H1 (cell line): ENCODE measurements around the gene ELMOD1. TPM values are rescaled to one million over a fixed set of nuclear protein-coding genes. Genes with fewer than 3 reads are reported as not detected.

ENCODE experiments used
- CTCF ChIA-PET: fragments of 300-600 bp; sonication (Branson Sonifier 250); formaldehyde crosslinking; loops from one replicate; lab custom pipeline; 2021; ENCODE audit not compliant: partially characterized antibody; lab: Charles Lee
- POLR2A ChIA-PET: fragments of 300-600 bp; sonication (Branson Sonifier 250); formaldehyde crosslinking; loops from one replicate; lab custom pipeline; 2021; ENCODE audit warnings: inconsistent platforms; ENCODE audit not compliant: partially characterized antibody; lab: Charles Lee
- DNase-seq, 2 experiments: peaks; one replicate each; pipeline versions ENCODE4 v3.0.0 to v3.0.0-alpha.2; 2010 to 2022; ENCODE audit warnings: low spot score in 2 of 2, low read depth in 1 of 2, mixed read lengths in 1 of 2
- FAIRE-seq: peaks from 2 replicates; lab custom pipeline; 2011; peaks lifted over from hg19 to GRCh38; lab: Jason Lieb, UNC
- H2AFZ ChIP-seq: 2 replicates; pipeline ENCODE4 v1.8.1; 2012; ENCODE audit warnings: low read length, inconsistent platforms
- H2AK5ac ChIP-seq: 2 replicates; pipeline ENCODE4 v1.6.1; 2013; ENCODE audit warnings: low read depth, low read length
- H2BK120ac ChIP-seq: replicated peaks from 2 replicates; pipeline ENCODE3; 2013; ENCODE audit warnings: low read depth, low read length, inconsistent platforms
- H2BK12ac ChIP-seq: 2 replicates; pipeline ENCODE4 v1.6.1; 2013; ENCODE audit warnings: low read depth, low read length
- H2BK15ac ChIP-seq: 2 replicates; pipeline ENCODE4 v1.6.1; 2013; ENCODE audit warnings: low read length
- H2BK20ac ChIP-seq: 2 replicates; pipeline ENCODE4 v1.6.1; 2013; ENCODE audit warnings: low read length
- H2BK5ac ChIP-seq: 2 replicates; pipeline ENCODE4 v1.6.1; 2013; ENCODE audit warnings: low read depth, low read length
- H3K14ac ChIP-seq: 2 replicates; pipeline ENCODE4 v1.6.1; 2013; ENCODE audit warnings: inconsistent platforms; ENCODE audit not compliant: insufficient read length
- H3K18ac ChIP-seq: 2 replicates; pipeline ENCODE4 v1.6.1; 2013; ENCODE audit warnings: low read length; ENCODE audit errors: extremely low read depth
- H3K23ac ChIP-seq: 2 replicates; pipeline ENCODE4 v1.6.1; 2013; ENCODE audit warnings: inconsistent platforms; ENCODE audit not compliant: insufficient read length
- H3K23me2 ChIP-seq: 2 replicates; pipeline ENCODE4 v1.6.1; 2013; ENCODE audit warnings: low read depth, low read length
- H3K27ac ChIP-seq: 2 replicates; pipeline ENCODE4 v1.6.1; 2011; ENCODE audit warnings: low read depth, low read length, inconsistent platforms
- H3K27me3 ChIP-seq, 4 experiments: replicated peaks in 1 of 4; 1 replicate in 1 of 4; 2 replicates in 3 of 4; pipeline versions ENCODE4 v1.6.1 to v1.8.1; 2011 to 2013; ENCODE audit warnings: low read length in 3 of 4, mild to moderate bottlenecking in 3 of 4, inconsistent platforms in 2 of 4, mixed read lengths in 2 of 4, moderate library complexity in 1 of 4; ENCODE audit not compliant: control insufficient read depth in 3 of 4, insufficient read depth in 3 of 4; ENCODE audit errors: extremely low read depth in 1 of 4
- H3K36me3 ChIP-seq, 4 experiments: 2 replicates each; pipeline versions ENCODE4 v1.6.1 to v1.8.1; 2011 to 2013; ENCODE audit warnings: mild to moderate bottlenecking in 4 of 4, low read length in 3 of 4, moderate library complexity in 2 of 4, control low read depth in 1 of 4, inconsistent platforms in 1 of 4; ENCODE audit not compliant: insufficient read depth in 4 of 4, control insufficient read depth in 2 of 4
- H3K4ac ChIP-seq: replicated peaks from 2 replicates; pipeline ENCODE3; 2013; ENCODE audit warnings: low read length, low read depth, mixed read lengths, inconsistent platforms; ENCODE audit not compliant: insufficient read length
- H3K4me1 ChIP-seq, 4 experiments: replicated peaks in 1 of 4; 1 replicate in 1 of 4; 2 replicates in 3 of 4; pipeline versions ENCODE4 v1.6.1 to v1.8.1; 2011 to 2013; ENCODE audit warnings: low read length in 3 of 4, inconsistent platforms in 2 of 4, mixed read lengths in 1 of 4; ENCODE audit not compliant: insufficient read depth in 4 of 4, control insufficient read depth in 3 of 4
- H3K4me2 ChIP-seq, 2 experiments: 2 replicates each; pipeline versions ENCODE4 v1.6.1 to v1.8.1; 2011 to 2013; ENCODE audit warnings: low read depth in 2 of 2, low read length in 2 of 2, control low read depth in 1 of 2, inconsistent platforms in 1 of 2, mild to moderate bottlenecking in 1 of 2; ENCODE audit not compliant: insufficient read depth in 1 of 2
- H3K4me3 ChIP-seq, 4 experiments: fragments of 200-600, 300-600 bp in 1 of 4; sonication (generic), shearing (Covaris generic), sonication (Bioruptor Twin) in 1 of 4; 2 replicates each; pipeline versions ENCODE4 v1.5.1 to v1.8.1; 2011 to 2016; ENCODE audit warnings: low read length in 4 of 4, low read depth in 3 of 4, control low read depth in 2 of 4, inconsistent platforms in 2 of 4, mild to moderate bottlenecking in 2 of 4, mixed read lengths in 1 of 4, moderate library complexity in 1 of 4; ENCODE audit not compliant: insufficient read depth in 2 of 4; ENCODE audit errors: extremely low read depth in 1 of 4
- H3K56ac ChIP-seq: replicated peaks from 2 replicates; pipeline ENCODE3; 2013; ENCODE audit warnings: low read depth, mild to moderate bottlenecking, mixed read lengths, low read length, inconsistent platforms; ENCODE audit not compliant: insufficient read length
- H3K79me1 ChIP-seq: 2 replicates; pipeline ENCODE4 v1.6.1; 2013; ENCODE audit warnings: low read depth, low read length, control low read depth
- H3K79me2 ChIP-seq, 2 experiments: 2 replicates each; pipeline versions ENCODE4 v1.6.1 to v1.8.1; 2012 to 2013; ENCODE audit warnings: low read length in 2 of 2, mild to moderate bottlenecking in 2 of 2, inconsistent platforms in 1 of 2; ENCODE audit not compliant: insufficient read depth in 2 of 2, control insufficient read depth in 1 of 2
- H3K9ac ChIP-seq, 4 experiments: replicated peaks in 1 of 4; 1 replicate in 1 of 4; 2 replicates in 3 of 4; pipeline versions ENCODE4 v1.6.1 to v1.8.1; 2011 to 2013; ENCODE audit warnings: low read depth in 3 of 4, low read length in 3 of 4, control low read depth in 2 of 4, mild to moderate bottlenecking in 2 of 4, moderate library complexity in 2 of 4, inconsistent platforms in 1 of 4; ENCODE audit errors: extremely low read depth in 1 of 4
- H3K9me3 ChIP-seq, 2 experiments: 2 replicates each; pipeline versions ENCODE4 v1.6.1 to v1.8.1; 2012 to 2013; ENCODE audit warnings: mild to moderate bottlenecking in 2 of 2, moderate library complexity in 2 of 2, control low read depth in 1 of 2, inconsistent platforms in 1 of 2, low read depth in 1 of 2, low read length in 1 of 2, mixed read lengths in 1 of 2; ENCODE audit not compliant: insufficient read depth in 2 of 2
- H4K20me1 ChIP-seq, 2 experiments: replicated peaks in 1 of 2; 2 replicates each; pipeline versions ENCODE3 to v1.8.1; 2011 to 2013; ENCODE audit warnings: inconsistent platforms in 2 of 2, low read length in 2 of 2, mild to moderate bottlenecking in 1 of 2; ENCODE audit not compliant: insufficient read depth in 2 of 2, control insufficient read depth in 1 of 2
- H4K5ac ChIP-seq: 2 replicates; pipeline ENCODE4 v1.6.1; 2013; ENCODE audit warnings: low read length, low read depth, mixed read lengths, inconsistent platforms; ENCODE audit not compliant: insufficient read length
- H4K8ac ChIP-seq: 2 replicates; pipeline ENCODE4 v1.8.0; 2013; ENCODE audit warnings: mild to moderate bottlenecking, moderate library complexity, low read length, inconsistent platforms; ENCODE audit not compliant: insufficient read depth; ENCODE audit errors: extremely low read depth
- H4K91ac ChIP-seq: replicated peaks from 2 replicates; pipeline ENCODE3; 2013; ENCODE audit warnings: low read length, mixed read lengths, inconsistent platforms; ENCODE audit not compliant: insufficient read length
- BRCA1 ChIP-seq: IDR thresholded peaks from 2 replicates; pipeline ENCODE4 v1.6.1; 2012; ENCODE audit warnings: low read depth, low read length, improper control_type of control experiment
- CHD1 ChIP-seq: IDR thresholded peaks from 2 replicates; pipeline ENCODE4 v1.6.1; 2012; ENCODE audit warnings: low read depth, low read length, improper control_type of control experiment
- KDM4A ChIP-seq: IDR thresholded peaks from one replicate; pipeline ENCODE4 v1.7.1; 2012; ENCODE audit warnings: low read depth, mild to moderate bottlenecking, moderate library complexity, low read length, inconsistent platforms; ENCODE audit not compliant: severe bottlenecking
- NRF1 ChIP-seq: IDR thresholded peaks from 2 replicates; pipeline ENCODE4 v1.6.1; 2011; ENCODE audit warnings: mild to moderate bottlenecking, low read depth, low read length, improper control_type of control experiment
- SUZ12 ChIP-seq: fragments of 200-600 bp; sonication (generic); IDR thresholded peaks from 2 replicates; pipeline ENCODE4 v1.6.1; 2012; ENCODE audit warnings: mild to moderate bottlenecking, inconsistent platforms, low read length, moderate library complexity, mixed read lengths
- TEAD4 ChIP-seq: IDR thresholded peaks from 2 replicates; pipeline ENCODE4 v1.6.1; 2012; ENCODE audit warnings: low read depth, low read length, inconsistent platforms, mixed read lengths
- YY1 ChIP-seq: IDR thresholded peaks from 2 replicates; pipeline ENCODE4 v1.6.1; 2011; ENCODE audit warnings: low read depth, mild to moderate bottlenecking, low read length
- WGBS, 2 experiments: shearing (Covaris generic) in 1 of 2; methylation state at CpG; one replicate each; pipeline versions ENCODE4 v1.1.6 to v1.1.7; 2013 to 2015; ENCODE audit warnings: low lambda C conversion rate in 2 of 2, mixed read lengths in 2 of 2, inconsistent platforms in 1 of 2, low coverage in 1 of 2, missing lambda C conversion rate in 1 of 2; ENCODE audit not compliant: insufficient replicate concordance in 2 of 2, insufficient coverage in 1 of 2, insufficient read length in 1 of 2; ENCODE audit errors: extremely low coverage in 1 of 2, missing lambda C conversion rate in 1 of 2; 5-methylcytosine and 5-hydroxymethylcytosine counted together
- polyA plus RNA-seq, 7 experiments: library from polyadenylated mRNA; depleted of rRNA in 3 of 7; stranded (reverse) in 5 of 7; unstranded in 2 of 7; fragments of >200 nt in 5 of 7; fragments of 200-250 nt in 2 of 7; gene quantifications; 1 replicate in 5 of 7; 2 replicates in 1 of 7; 4 replicates in 1 of 7; pipeline versions ENCODE4 v1.2.1 to v1.2.3, GENCODE V29; 2011 to 2013; ENCODE audit warnings: missing spikeins in 2 of 7, mixed read lengths in 2 of 7
- total RNA-seq: library from RNA; stranded (reverse); fragmentation: NEBNext Ultra II Directional; extraction: Animal tissue kit (Norgen Biotek cat#: 25700); gene quantifications from 2 replicates; pipeline ENCODE4 v1.2.1, GENCODE V29; 2021

The ELMOD1 gene
- total and polyA plus RNA-seq, 2 of the 8 experiments (the other 6 are each of a cell fraction or from before 2014, with no cell fraction given), result 0.47 to 1.6 TPM

GRCh38 chr11:107547961-107548360 is 43.0 kb upstream of the ELMOD1 start:
- no peaks in the 10 kb centered on the region for H3K79me2 ChIP-seq
- no peaks in the 10 kb centered on the region for H3K23me2 ChIP-seq
- no peaks in the 10 kb centered on the region for H3K4me1 ChIP-seq
- H2AK5ac ChIP-seq, result no peak overlapping the region
- H3K14ac ChIP-seq, result no peak overlapping the region
- no peaks in the 10 kb centered on the region for H4K20me1 ChIP-seq
- CTCF ChIA-PET, result interaction anchor here (0.9 to 7.0 kb wide), 12 partner anchors 8 to 194 kb away, joined by 3 to 66 read pairs (median 4); no protein-coding TSS in a partner anchor
- no peak overlapping the region for H2BK15ac ChIP-seq
- H3K4ac ChIP-seq, result no peak overlapping the region
- H3K27me3 ChIP-seq, result no peaks in the 10 kb centered on the region
- no peak for FAIRE-seq
- no peaks in the 10 kb centered on the region for H3K9me3 ChIP-seq
- no peak overlapping the region for H3K4me2 ChIP-seq
- H2AFZ ChIP-seq, result no peak overlapping the region
- no peak overlapping the region for H3K4me3 ChIP-seq
- 87% methylated on average over 4 of the region's 4 CpGs; no CpG with 5 or more reads in 1 of the 2 experiments for whole genome bisulfite sequencing, 2 experiments
- no peak overlapping the region for H3K27ac ChIP-seq
- no peak overlapping the region for H3K18ac ChIP-seq
- no peak overlapping the region for H2BK5ac ChIP-seq
- no peak overlapping the region for H3K9ac ChIP-seq
- H2BK20ac ChIP-seq, result no peak overlapping the region
- TF ChIP-seq NRF1 (no peak), CHD1 (no peak), SUZ12 (no peak), KDM4A (no peak), YY1 (no peak), TEAD4 (no peak), BRCA1 (no peak)
- TF ChIP-seq, all 59 proteins: peak for 0
- peaks cover 0 to 13% (median 2%) of the 10 kb centered on the region in 4 experiments; a peak in 5 of 8 replicates for H3K36me3 ChIP-seq
- H3K79me1 ChIP-seq, result no peaks in the 10 kb centered on the region
- no peak overlapping the region for H4K5ac ChIP-seq
- H2BK120ac ChIP-seq, result no peak overlapping the region
- DNase-seq, result no peak
- H3K56ac ChIP-seq, result no peak overlapping the region
- no peak overlapping the region for H4K8ac ChIP-seq
- H2BK12ac ChIP-seq, result no peak overlapping the region
- POLR2A ChIA-PET, result no interaction called here
- no peak overlapping the region for H3K23ac ChIP-seq
- H4K91ac ChIP-seq, result no peak overlapping the region
